Activated CD4-positive, alpha-beta T cell treated with anti-CD3 and anti-CD28 coated beads, Interleukin-2, amount 50 U/mL, for 4 hours (primary cell): ENCODE results near the gene AGTRAP.

ENCODE experiments used
- DNase-seq, 2 experiments: peaks; one replicate each; pipeline ENCODE4 v3.0.0-alpha.2; 2020

Gene AGTRAP

GRCh38 chr1:11736746-11737639 is 1.1 kb downstream of the AGTRAP start:
- DNase-seq = peak; percentile 26

DNA sequence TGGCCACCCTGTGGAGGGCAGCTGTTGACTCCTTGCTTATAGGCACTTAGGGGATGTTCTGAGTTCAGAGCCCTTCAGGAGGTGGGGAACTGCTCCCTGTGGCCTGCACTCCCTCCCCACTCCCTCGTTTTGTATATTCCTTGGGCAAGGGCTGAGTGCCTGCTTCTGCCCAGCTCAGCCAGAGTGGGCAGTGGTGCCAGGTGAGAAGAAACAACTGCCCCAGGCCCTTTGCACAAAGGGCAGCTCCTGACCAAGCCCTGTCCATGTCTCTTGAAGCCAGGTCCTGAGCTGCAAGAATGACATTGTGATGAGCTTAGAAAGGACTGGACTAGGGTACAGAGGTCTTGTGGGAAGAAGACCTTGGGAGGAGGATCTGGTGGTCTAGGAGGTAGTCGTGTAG is 2.2 kb downstream of the AGTRAP start:
- DNase-seq = no peak

- DNase-seq = no peak
Observed at GRCh38 chr1:11738783-11739182, 2.8 kb downstream of the AGTRAP start.

GRCh38 chr1:11740258-11741192 is 4.6 kb downstream of the AGTRAP start:
- no peak for DNase-seq

DNA sequence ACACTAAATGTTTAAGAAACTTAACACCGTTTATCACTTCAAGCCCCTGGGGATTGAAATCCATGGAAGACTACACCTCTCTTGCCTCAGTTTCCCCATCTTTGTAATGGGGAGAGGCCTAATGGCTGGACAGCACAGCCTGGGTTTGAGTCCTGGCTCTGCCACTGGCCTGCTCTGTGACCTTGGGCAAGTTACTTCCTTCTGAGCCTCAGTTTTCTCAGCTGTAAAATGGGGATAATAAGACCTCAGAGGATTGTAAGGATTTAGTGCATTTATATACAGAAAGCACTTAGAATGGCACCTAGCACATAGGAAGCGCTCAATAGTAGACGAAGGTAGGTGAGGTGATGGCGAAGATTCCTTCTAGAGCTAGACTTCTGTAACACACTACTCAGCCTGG is 5.5 kb downstream of the AGTRAP start:
- no peak for DNase-seq

DNA sequence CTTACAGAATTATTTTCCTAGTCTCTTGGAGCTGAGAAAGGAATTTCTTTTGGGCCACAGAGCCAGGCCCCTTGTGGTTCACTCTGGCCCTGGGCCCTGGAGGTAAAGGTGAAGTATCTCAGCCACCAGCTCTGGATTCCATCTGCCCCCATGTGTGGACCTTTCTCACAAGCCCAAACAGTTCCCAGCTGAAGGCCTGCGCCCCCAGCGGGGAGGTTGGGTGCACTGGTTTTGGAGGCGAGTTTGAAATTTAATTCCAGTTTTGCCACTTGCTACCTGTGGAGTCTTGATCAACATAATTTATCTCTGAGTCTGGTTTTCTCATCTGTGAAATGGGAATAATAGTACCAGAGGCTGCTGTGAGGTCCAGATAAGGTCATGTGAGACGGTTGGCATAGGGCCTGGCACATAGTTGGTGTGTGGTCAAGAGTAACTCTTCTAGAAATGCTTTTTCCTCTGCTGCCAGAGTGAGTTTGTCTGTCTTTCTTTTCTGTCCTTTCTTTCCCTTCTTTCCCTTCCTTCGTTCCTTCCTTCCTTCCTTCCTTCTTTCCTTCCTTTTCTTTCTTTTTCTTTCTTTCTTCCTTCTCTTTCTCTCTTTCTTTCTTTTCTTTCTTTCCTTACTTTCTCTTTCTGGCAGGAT is 6.1 kb downstream of the AGTRAP start:
- no peak for DNase-seq

DNA sequence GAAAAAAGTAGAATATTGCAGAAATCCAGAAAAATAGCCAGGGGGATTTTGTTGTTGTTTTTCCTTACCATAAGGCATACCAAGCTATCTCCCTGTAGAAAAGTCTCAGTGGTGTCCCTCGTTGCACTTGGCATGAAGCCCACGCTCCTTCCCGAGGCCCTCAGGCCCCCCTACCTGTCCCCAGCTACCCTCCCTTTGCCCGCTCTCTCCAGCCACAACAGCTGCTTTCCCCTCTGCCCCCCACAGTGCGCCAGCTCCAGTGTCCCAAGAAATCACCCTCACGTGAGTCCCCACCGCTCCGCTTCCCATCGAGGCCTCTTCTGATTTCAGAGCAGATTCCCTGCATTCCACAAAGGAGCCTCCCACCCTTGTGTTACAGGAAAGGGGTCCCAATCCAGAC is 8.4 kb downstream of the AGTRAP start:
- no peak for DNase-seq

DNA sequence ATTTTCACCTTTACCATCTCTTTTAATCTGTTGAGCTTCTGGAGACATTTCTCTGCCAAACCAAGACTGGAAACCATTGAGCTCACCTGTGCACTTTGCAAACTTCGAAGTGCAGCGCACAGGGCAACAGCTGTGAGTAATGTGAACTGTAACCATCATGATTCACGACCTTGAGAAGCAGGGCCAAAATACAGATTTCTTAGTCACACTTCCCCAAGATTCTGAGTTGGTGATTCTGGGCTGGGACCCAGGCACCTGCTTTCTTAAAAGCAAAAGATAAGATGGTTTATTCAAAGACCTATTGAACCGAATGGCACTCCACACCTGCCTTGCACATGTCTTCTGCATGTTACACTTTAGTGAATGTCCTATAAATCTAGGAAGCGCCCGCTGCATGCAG is 10.2 kb downstream of the AGTRAP start:
- DNase-seq = no peak

- DNase-seq = no peak
Observed at GRCh38 chr1:11746795-11747487, 11.0 kb downstream of the AGTRAP start.

DNA sequence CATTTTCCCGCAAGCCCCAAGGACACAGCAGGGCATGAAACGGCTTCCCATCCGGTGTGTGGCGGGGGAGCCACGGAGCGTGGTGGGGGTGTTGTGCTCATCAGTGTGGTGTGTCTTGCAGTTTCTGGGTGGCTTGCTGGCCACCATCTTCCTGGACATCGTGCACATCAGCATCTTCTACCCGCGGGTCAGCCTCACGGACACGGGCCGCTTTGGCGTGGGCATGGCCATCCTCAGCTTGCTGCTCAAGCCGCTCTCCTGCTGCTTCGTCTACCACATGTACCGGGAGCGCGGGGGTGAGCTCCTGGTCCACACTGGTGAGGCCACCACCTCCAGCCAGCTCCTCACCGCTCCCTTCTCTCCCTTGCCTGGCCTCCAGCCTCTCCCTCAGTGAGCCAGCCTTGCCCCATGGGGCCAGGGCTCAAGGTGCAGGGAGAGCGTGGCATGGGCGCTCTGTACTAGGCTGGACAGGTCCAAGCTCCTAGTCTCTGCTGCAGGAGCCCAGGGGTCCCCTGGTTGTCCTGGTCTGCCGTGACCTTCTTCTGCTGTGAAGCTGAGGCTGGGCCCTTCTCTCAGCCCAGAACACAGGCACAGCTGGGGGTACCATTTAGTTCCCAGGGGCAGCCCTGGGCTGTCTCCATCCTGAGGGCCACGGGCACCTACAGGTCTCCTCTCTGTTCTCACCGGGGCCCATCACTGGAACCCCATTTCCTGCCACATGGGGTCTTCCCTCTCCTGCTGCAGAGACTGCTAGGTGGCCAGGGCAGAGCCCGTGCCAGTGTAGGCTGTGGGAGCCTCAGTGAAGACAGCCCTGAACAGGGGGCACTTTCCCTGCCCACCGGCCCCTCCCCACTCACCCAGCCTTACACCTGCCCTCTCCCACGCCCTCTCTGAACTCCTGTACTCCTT is 12.6 kb downstream of the AGTRAP start:
- no peak for DNase-seq

GRCh38 chr1:11749203-11749689 is 13.3 kb downstream of the AGTRAP start:
- peak; percentile 18 to 28 for DNase-seq

- DNase-seq = no peak
Observed at GRCh38 chr1:11749996-11750395, 14.1 kb downstream of the AGTRAP start.

DNA sequence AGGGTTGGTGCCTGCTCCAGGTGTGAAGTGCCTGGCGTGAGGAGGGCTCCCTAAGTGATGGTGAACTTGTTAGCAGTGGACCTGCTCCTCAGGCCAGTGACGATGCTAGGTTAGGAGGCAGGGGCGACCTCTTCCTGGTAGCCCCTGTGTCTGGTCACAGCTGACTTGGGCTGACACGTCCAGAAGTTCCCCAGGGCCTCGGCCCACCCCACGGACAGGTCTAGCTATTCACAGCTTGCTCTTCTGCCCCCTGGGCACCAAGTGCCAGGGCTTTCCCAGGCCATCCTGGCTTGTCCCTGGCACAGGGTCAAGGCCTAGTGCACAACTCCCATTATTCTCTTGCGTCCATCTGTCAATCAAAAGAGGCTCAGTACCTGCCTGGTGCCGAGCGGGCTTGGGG is 15.2 kb downstream of the AGTRAP start:
- DNase-seq = no peak

- no peak for DNase-seq
Observed at GRCh38 chr1:11752359-11753088, 16.6 kb downstream of the AGTRAP start.

- DNase-seq = no peak
Observed at GRCh38 chr1:11753555-11754208, 17.7 kb downstream of the AGTRAP start.

- DNase-seq = no peak
Observed at GRCh38 chr1:11757047-11757446, 21.1 kb downstream of the AGTRAP start.

- DNase-seq = no peak
Observed at GRCh38 chr1:11759791-11760190, 23.9 kb downstream of the AGTRAP start.

DNA sequence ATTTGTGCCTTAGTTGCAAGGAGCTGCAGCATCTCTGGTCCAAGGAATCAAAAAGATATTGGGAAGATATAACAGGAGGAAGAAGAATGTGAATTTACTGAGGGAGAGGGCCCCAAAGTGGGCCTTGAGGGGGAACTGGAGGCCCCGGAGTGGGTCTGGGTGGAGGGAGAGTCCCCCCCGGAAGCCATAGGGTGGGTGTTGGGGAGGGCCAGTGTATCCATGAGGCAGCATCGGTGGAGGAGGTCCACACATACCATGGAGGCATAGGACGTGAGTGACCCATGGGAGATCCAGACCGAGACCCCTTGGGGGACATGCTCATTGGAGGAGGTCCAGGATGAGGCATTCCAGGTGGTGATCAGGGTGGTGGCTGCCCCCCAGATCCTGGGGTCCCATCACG is 25.3 kb downstream of the AGTRAP start:
- DNase-seq = no peak

- DNase-seq = no peak
Observed at GRCh38 chr1:11761988-11762406, 26.1 kb downstream of the AGTRAP start, which contains the start of gene C1orf167. C1orf167 (plus strand) TSS chr1:11762193; CDS start chr1:11764401, 2,208 bp downstream.

GRCh38 chr1:11764115-11764514 is 28.2 kb downstream of the AGTRAP start:
- no peak for DNase-seq
